AG04450 (cell line): ENCODE data around the gene FOXG1. TPM values are rescaled to one million over a fixed set of nuclear protein-coding genes. Genes with fewer than 3 reads are reported as not detected.
A peak's percentile ranks its signal among the peaks of the same experiment; 100 is the strongest.

ENCODE experiments used
- CTCF ChIA-PET: fragments of 300-600, 350-600 bp; formaldehyde crosslinking; extraction: SDS; loops from one replicate; lab custom pipeline; 2022; ENCODE audit warnings: antibody characterized with exemption, inconsistent platforms; lab: Charles Lee
- POLR2A ChIA-PET: fragments of 350-600 bp; formaldehyde crosslinking; extraction: SDS; loops from one replicate; lab custom pipeline; 2021; ENCODE audit warnings: antibody characterized with exemption, inconsistent platforms; lab: Yijun Ruan, JAX
- DNase-seq: peaks from one replicate; pipeline ENCODE4 v3.0.0-alpha.2; 2011; ENCODE audit warnings: low read depth, low spot score
- H3K27ac ChIP-seq: one replicate; pipeline ENCODE4 v1.5.1; 2012; ENCODE audit warnings: low read depth, low read length, control low read depth
- H3K27me3 ChIP-seq: one replicate; pipeline ENCODE4 v1.6.0; 2012; ENCODE audit warnings: low read length; ENCODE audit not compliant: control insufficient read depth, insufficient read depth
- H3K4me3 ChIP-seq: 2 replicates; pipeline ENCODE4 v1.5.1; 2011; ENCODE audit warnings: mild to moderate bottlenecking, low read depth, low read length, control low read depth
- H3K9me3 ChIP-seq: 2 replicates; pipeline ENCODE4 v1.5.1; 2012; ENCODE audit warnings: low read length; ENCODE audit not compliant: control insufficient read depth, insufficient read depth
- polyA plus RNA-seq: library from polyadenylated mRNA; depleted of rRNA; stranded (reverse); fragments of >200 nt; gene quantifications from 2 replicates; pipeline ENCODE4 v1.2.3, GENCODE V29; 2011
- TF ChIP-seq, protein P1 (sequence below): IDR thresholded peaks from 2 replicates; pipeline ENCODE4 v1.5.1; 2011; ENCODE audit warnings: low read depth, low read length, control low read depth, inconsistent platforms

Gene FOXG1
- polyA plus RNA-seq, 1 experiment: not detected

- Histone ChIP-seq H3K4me3 (no peak overlapping the region), H3K27ac (no peak overlapping the region), H3K27me3 (peaks cover 79% of the 10 kb centered on the region), H3K9me3 (peaks cover 13% of the 10 kb centered on the region)
- no peak for DNase-seq
- TF ChIP-seq, protein P1, sequence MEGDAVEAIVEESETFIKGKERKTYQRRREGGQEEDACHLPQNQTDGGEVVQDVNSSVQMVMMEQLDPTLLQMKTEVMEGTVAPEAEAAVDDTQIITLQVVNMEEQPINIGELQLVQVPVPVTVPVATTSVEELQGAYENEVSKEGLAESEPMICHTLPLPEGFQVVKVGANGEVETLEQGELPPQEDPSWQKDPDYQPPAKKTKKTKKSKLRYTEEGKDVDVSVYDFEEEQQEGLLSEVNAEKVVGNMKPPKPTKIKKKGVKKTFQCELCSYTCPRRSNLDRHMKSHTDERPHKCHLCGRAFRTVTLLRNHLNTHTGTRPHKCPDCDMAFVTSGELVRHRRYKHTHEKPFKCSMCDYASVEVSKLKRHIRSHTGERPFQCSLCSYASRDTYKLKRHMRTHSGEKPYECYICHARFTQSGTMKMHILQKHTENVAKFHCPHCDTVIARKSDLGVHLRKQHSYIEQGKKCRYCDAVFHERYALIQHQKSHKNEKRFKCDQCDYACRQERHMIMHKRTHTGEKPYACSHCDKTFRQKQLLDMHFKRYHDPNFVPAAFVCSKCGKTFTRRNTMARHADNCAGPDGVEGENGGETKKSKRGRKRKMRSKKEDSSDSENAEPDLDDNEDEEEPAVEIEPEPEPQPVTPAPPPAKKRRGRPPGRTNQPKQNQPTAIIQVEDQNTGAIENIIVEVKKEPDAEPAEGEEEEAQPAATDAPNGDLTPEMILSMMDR: no peak
- ChIA-PET POLR2A (no interaction called here), CTCF (interaction anchor here (1.2 to 2.2 kb wide), 5 partner anchors 9 to 1507 kb away, joined by 3 to 13 read pairs (median 4); no protein-coding TSS in a partner anchor)
Observed at GRCh38 chr14:28763751-28764256, 2.8 kb upstream of the FOXG1 start.

- TF ChIP-seq, protein P1: no peak
- Histone ChIP-seq H3K27ac (no peak overlapping the region), H3K4me3 (no peak overlapping the region), H3K27me3 (peaks cover 78% of the 10 kb centered on the region), H3K9me3 (peaks cover 13% of the 10 kb centered on the region)
- no peak for DNase-seq
- POLR2A ChIA-PET: no interaction called here
- CTCF ChIA-PET: interaction anchor here (0.5 to 2.2 kb wide), 6 partner anchors 9 to 1506 kb away, joined by 3 to 13 read pairs (median 4); no protein-coding TSS in a partner anchor
Observed at GRCh38 chr14:28764257-28765160, 2.1 kb upstream of the FOXG1 start.

DNA sequence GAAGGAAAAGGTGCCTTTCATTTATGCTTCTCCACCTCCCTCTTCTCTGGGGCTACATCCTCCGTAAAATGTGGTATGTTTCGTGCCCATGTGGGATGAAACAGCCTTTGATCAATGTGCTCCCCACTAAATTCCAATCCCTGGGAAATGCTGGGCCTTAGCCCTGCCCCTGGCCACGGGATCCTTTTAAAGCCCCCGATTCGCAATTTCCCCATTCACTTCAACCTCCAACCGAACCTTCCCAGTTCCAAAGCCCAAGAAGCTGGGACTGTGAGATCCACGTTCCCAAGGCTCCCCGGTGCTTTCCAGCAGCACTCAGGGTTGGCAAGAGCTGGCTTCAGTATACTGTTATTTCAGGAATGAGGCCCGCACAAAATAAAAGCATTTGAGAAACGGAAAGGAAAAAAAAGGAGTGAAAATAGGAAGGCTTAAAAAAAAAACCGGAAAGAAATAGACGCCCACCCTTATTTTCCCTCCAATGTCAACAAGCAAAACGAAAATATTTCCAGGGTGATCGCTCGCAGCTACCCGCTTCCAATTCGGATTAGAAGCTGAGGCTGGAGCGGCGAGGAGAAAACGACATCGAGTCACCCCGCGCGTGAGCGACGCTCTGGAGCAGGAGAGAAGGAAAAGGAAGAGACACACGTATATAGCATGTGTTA is 1.3 kb upstream of the FOXG1 start:
- no peak overlapping the region for H3K27ac ChIP-seq
- ChIA-PET CTCF (interaction anchor here (0.5 to 0.8 kb wide), 2 partner anchors 8 to 252 kb away, joined by 3 read pairs; no protein-coding TSS in a partner anchor), POLR2A (no interaction called here)
- peaks cover 9% of the 10 kb centered on the region for H3K9me3 ChIP-seq
- H3K4me3 ChIP-seq: 0 out of 2 replicates have a peak overlapping the region, but pooled peaks have one; percentile 4
- TF ChIP-seq, protein P1: no peak
- DNase-seq: no peak
- peaks cover 73% of the 10 kb centered on the region for H3K27me3 ChIP-seq

GRCh38 chr14:28765831-28766468 is 637 bp upstream of the FOXG1 start:
- no peak for DNase-seq
- POLR2A ChIA-PET: interaction anchor here (0.6 kb wide), 1 partner anchor 1680 kb away, joined by 3 read pairs; no protein-coding TSS in a partner anchor
- Histone ChIP-seq H3K9me3 (peaks cover 9% of the 10 kb centered on the region), H3K27me3 (peaks cover 69% of the 10 kb centered on the region), H3K4me3 (peak overlapping the region; percentile 31; the same call in 1 of the 2 replicates), H3K27ac (no peak overlapping the region)
- CTCF ChIA-PET: interaction anchor here (0.8 to 1.7 kb wide), 3 partner anchors 9 to 1444 kb away, joined by 3 to 6 read pairs (median 3); no protein-coding TSS in a partner anchor
- TF ChIP-seq, protein P1: no peak
